ENCODE data around the gene PRRG2.

PRRG2 gene

GRCh38 chr19:49559443-49559842, 21.7 kb upstream of the PRRG2 start:
- TF ChIP-seq CTCF (IDR thresholded peaks at IDR 0.05; ENCODE audit: insufficient read depth, low read length, poor library complexity, severe bottlenecking): no peak
- DNase-seq (ENCODE audit: extremely low read depth, insufficient read length): no peak
- H3K4me3 ChIP-seq (replicated peaks; ENCODE audit: low read depth, low read length): no peak overlapping the region
- no peaks in the 10 kb centered on the region for H3K27me3 ChIP-seq (replicated peaks; ENCODE audit: control insufficient read depth, insufficient read depth, low read length)
- peaks cover 28% of the 10 kb centered on the region for H3K36me3 ChIP-seq (ENCODE audit: control insufficient read depth, insufficient read depth, low read length)

GRCh38 chr19:49559928-49560327, 21.2 kb upstream of the PRRG2 start:
- no peak for TF ChIP-seq CTCF (IDR thresholded peaks at IDR 0.05; ENCODE audit: insufficient read depth, low read length, poor library complexity, severe bottlenecking)
- Histone ChIP-seq H3K36me3 (ENCODE audit: control insufficient read depth, insufficient read depth, low read length) (peaks cover 26% of the 10 kb centered on the region), H3K27me3 (replicated peaks; ENCODE audit: control insufficient read depth, insufficient read depth, low read length) (no peaks in the 10 kb centered on the region)

GRCh38 chr19:49560358-49560900, 20.7 kb upstream of the PRRG2 start:
- Histone ChIP-seq H3K27me3 (replicated peaks; ENCODE audit: control insufficient read depth, insufficient read depth, low read length) (no peaks in the 10 kb centered on the region), H3K4me3 (replicated peaks; ENCODE audit: low read depth, low read length) (no peak overlapping the region), H3K36me3 (ENCODE audit: control insufficient read depth, insufficient read depth, low read length) (peaks cover 25% of the 10 kb centered on the region)
- TF ChIP-seq CTCF (IDR thresholded peaks at IDR 0.05; ENCODE audit: insufficient read depth, low read length, poor library complexity, severe bottlenecking): no peak
- no peak for DNase-seq (ENCODE audit: extremely low read depth, insufficient read length)

More at GRCh38 chr19:49559928-49560327, 21.2 kb upstream of the PRRG2 start:
- no peak overlapping the region for H3K4me3 ChIP-seq (replicated peaks; ENCODE audit: low read depth, low read length)
- no peak for DNase-seq (ENCODE audit: extremely low read depth, insufficient read length)

- no peak for DNase-seq (ENCODE audit: extremely low read depth, insufficient read length)
- H3K36me3 ChIP-seq (ENCODE audit: control insufficient read depth, insufficient read depth, low read length): peaks cover 5% of the 10 kb centered on the region
- no peak overlapping the region for H3K4me3 ChIP-seq (replicated peaks; ENCODE audit: low read depth, low read length)
- no peak for TF ChIP-seq CTCF (IDR thresholded peaks at IDR 0.05; ENCODE audit: insufficient read depth, low read length, poor library complexity, severe bottlenecking)
- no peaks in the 10 kb centered on the region for H3K27me3 ChIP-seq (replicated peaks; ENCODE audit: control insufficient read depth, insufficient read depth, low read length)
Measured at GRCh38 chr19:49564616-49565045, 16.5 kb upstream of the PRRG2 start.

- TF ChIP-seq CTCF (IDR thresholded peaks at IDR 0.05; ENCODE audit: insufficient read depth, low read length, poor library complexity, severe bottlenecking): no peak
- no peak for DNase-seq (ENCODE audit: extremely low read depth, insufficient read length)
- Histone ChIP-seq H3K4me3 (replicated peaks; ENCODE audit: low read depth, low read length) (no peak overlapping the region), H3K27me3 (replicated peaks; ENCODE audit: control insufficient read depth, insufficient read depth, low read length) (no peaks in the 10 kb centered on the region), H3K36me3 (ENCODE audit: control insufficient read depth, insufficient read depth, low read length) (no peaks in the 10 kb centered on the region; the same call in 1 of the 2 replicates)
Measured at GRCh38 chr19:49565261-49565660, 15.9 kb upstream of the PRRG2 start.

- Histone ChIP-seq H3K27me3 (replicated peaks; ENCODE audit: control insufficient read depth, insufficient read depth, low read length) (no peaks in the 10 kb centered on the region), H3K36me3 (ENCODE audit: control insufficient read depth, insufficient read depth, low read length) (no peaks in the 10 kb centered on the region), H3K4me3 (replicated peaks; ENCODE audit: low read depth, low read length) (no peak overlapping the region)
- no peak for DNase-seq (ENCODE audit: extremely low read depth, insufficient read length)
- TF ChIP-seq CTCF (IDR thresholded peaks at IDR 0.05; ENCODE audit: insufficient read depth, low read length, poor library complexity, severe bottlenecking): no peak
Measured at GRCh38 chr19:49566302-49566701, 14.8 kb upstream of the PRRG2 start.
